ENCODE measurements around the gene CD151. TPM values are rescaled to one million over a fixed set of nuclear protein-coding genes. Genes with fewer than 3 reads are reported as not detected.
A peak's percentile ranks its signal among the peaks of the same experiment; 100 is the strongest.

The CD151 gene
- polyA plus RNA-seq, 1 of the 3 experiments (the other 2 are of a cell fraction) = 922 TPM

- TF ChIP-seq, protein P1, sequence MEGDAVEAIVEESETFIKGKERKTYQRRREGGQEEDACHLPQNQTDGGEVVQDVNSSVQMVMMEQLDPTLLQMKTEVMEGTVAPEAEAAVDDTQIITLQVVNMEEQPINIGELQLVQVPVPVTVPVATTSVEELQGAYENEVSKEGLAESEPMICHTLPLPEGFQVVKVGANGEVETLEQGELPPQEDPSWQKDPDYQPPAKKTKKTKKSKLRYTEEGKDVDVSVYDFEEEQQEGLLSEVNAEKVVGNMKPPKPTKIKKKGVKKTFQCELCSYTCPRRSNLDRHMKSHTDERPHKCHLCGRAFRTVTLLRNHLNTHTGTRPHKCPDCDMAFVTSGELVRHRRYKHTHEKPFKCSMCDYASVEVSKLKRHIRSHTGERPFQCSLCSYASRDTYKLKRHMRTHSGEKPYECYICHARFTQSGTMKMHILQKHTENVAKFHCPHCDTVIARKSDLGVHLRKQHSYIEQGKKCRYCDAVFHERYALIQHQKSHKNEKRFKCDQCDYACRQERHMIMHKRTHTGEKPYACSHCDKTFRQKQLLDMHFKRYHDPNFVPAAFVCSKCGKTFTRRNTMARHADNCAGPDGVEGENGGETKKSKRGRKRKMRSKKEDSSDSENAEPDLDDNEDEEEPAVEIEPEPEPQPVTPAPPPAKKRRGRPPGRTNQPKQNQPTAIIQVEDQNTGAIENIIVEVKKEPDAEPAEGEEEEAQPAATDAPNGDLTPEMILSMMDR (IDR thresholded peaks at IDR 0.05) = no peak
- no peak for TF ChIP-seq JUND (IDR thresholded peaks at IDR 0.05)
- TF ChIP-seq TAF1 (IDR thresholded peaks at IDR 0.05; ENCODE audit: borderline replicate concordance, low read depth, low read length) = no peak
- no peak for TF ChIP-seq TCF12 (IDR thresholded peaks at IDR 0.05)
- no peak for TF ChIP-seq FOSL2 (IDR thresholded peaks at IDR 0.05; ENCODE audit: borderline replicate concordance, low read depth)
- no peak for TF ChIP-seq GATA2 (CRISPR knock-in tag; IDR thresholded peaks at IDR 0.05)
- no peak for TF ChIP-seq ELF1 (IDR thresholded peaks at IDR 0.05)
- no peak for TF ChIP-seq NFIC (IDR thresholded peaks at IDR 0.05; ENCODE audit: borderline replicate concordance)
- TF ChIP-seq RCOR1 (IDR thresholded peaks at IDR 0.05; ENCODE audit: low read length) = no peak
- no peak for TF ChIP-seq PBX3 (IDR thresholded peaks at IDR 0.05)
- no peak for TF ChIP-seq NRF1 (IDR thresholded peaks at IDR 0.05; ENCODE audit: low read depth, low read length)
- no peak for TF ChIP-seq RFX5 (IDR thresholded peaks at IDR 0.05; ENCODE audit: low read length)
- no peak for TF ChIP-seq RXRA (IDR thresholded peaks at IDR 0.05; ENCODE audit: borderline replicate concordance, low read depth)
- TF ChIP-seq, protein P2, sequence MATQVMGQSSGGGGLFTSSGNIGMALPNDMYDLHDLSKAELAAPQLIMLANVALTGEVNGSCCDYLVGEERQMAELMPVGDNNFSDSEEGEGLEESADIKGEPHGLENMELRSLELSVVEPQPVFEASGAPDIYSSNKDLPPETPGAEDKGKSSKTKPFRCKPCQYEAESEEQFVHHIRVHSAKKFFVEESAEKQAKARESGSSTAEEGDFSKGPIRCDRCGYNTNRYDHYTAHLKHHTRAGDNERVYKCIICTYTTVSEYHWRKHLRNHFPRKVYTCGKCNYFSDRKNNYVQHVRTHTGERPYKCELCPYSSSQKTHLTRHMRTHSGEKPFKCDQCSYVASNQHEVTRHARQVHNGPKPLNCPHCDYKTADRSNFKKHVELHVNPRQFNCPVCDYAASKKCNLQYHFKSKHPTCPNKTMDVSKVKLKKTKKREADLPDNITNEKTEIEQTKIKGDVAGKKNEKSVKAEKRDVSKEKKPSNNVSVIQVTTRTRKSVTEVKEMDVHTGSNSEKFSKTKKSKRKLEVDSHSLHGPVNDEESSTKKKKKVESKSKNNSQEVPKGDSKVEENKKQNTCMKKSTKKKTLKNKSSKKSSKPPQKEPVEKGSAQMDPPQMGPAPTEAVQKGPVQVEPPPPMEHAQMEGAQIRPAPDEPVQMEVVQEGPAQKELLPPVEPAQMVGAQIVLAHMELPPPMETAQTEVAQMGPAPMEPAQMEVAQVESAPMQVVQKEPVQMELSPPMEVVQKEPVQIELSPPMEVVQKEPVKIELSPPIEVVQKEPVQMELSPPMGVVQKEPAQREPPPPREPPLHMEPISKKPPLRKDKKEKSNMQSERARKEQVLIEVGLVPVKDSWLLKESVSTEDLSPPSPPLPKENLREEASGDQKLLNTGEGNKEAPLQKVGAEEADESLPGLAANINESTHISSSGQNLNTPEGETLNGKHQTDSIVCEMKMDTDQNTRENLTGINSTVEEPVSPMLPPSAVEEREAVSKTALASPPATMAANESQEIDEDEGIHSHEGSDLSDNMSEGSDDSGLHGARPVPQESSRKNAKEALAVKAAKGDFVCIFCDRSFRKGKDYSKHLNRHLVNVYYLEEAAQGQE (IDR thresholded peaks at IDR 0.05; ENCODE audit: low read depth, low read length) = no peak
- no peak for TF ChIP-seq RAD21 (IDR thresholded peaks at IDR 0.05; ENCODE audit: low read length)
- no peak for TF ChIP-seq POLR2AphosphoS5 (IDR thresholded peaks at IDR 0.05; ENCODE audit: low read depth, low read length)
- no peaks in the 10 kb centered on the region for H3K27me3 ChIP-seq (ENCODE audit: insufficient read depth)
- DNase-seq = no peak
- ChIA-PET CTCF (interaction anchor here (0.6 to 1.9 kb wide), 3 partner anchors 9 to 184 kb away, joined by 3 to 6 read pairs (median 3); partner anchors contain the start of gene PNPLA2), POLR2A (interaction anchor here (2.4 kb wide), 1 partner anchor 9 kb away, joined by 16 read pairs; the partner anchor contains the start of gene PNPLA2)
- peaks cover 0 to 19% of the 10 kb centered on the region in 2 experiments for H3K36me3 ChIP-seq (replicated peaks in 1 of 2; ENCODE audit: control insufficient read depth in 1 of 2, insufficient read depth in 2 of 2, low read length in 1 of 2)
- 0 out of 2 replicates have a peak within 1 kb of the TSS, but pooled peaks have one; percentile 37 for H3K4me2 ChIP-seq
- no peak within 1 kb of the TSS for H2AFZ ChIP-seq (ENCODE audit: low read depth)
- H3K9me3 ChIP-seq = no peaks in the 10 kb centered on the region
- H3K9me2 ChIP-seq = no peaks in the 10 kb centered on the region
- no peaks in the 10 kb centered on the region for H3F3A ChIP-seq (replicated peaks; ENCODE audit: insufficient read depth)
- H3K79me2 ChIP-seq (ENCODE audit: insufficient read depth) = peaks cover 19% of the 10 kb centered on the region
- no peak within 1 kb of the TSS for H3K27ac ChIP-seq (ENCODE audit: low read depth in 2 of 2, low read length in 1 of 2)
- H3K4me1 ChIP-seq (ENCODE audit: control insufficient read depth in 1 of 2, insufficient read depth in 2 of 2, low read depth in 1 of 2, low read length in 1 of 2) = peaks cover 11 to 23% of the 10 kb centered on the region in 2 experiments; a peak in 2 of 4 replicates
- H4K20me1 ChIP-seq (ENCODE audit: insufficient read depth) = peaks cover 7% of the 10 kb centered on the region
- H3K4me3 ChIP-seq (ENCODE audit: low read depth in 2 of 2, low read length in 1 of 2) = peak within 1 kb of the TSS in 1 of 2 experiments; percentile 25; a peak in 1 of 4 replicates
- 97% methylated on average over 5 of the region's 5 CpGs for WGBS (ENCODE audit: low lambda C conversion rate)
- H3K9ac ChIP-seq = no peak within 1 kb of the TSS
Measured at GRCh38 chr11:827897-828192, 4.9 kb upstream of the CD151 start, which contains the start of gene CRACR2B. TSS of gene CRACR2B (plus strand) at chr11:827919. CDS start at chr11:828608, 689 bp downstream.

Measured in SK-N-SH (cell line).